HCEC 1CT (cell line): Measurements from ENCODE around the gene PIN1.

Experiments
- DNase-seq: peaks from one replicate; pipeline ENCODE4 v3.0.0-alpha.2; 2017

Gene PIN1

GRCh38 chr19:9891609-9892373, 56.7 kb downstream of the PIN1 start:
- no peak for DNase-seq
